ENCODE data around the gene CLASP1.
"Not testable (repeated sequence)": the region's sequence is repeated elsewhere in the genome, so short reads cannot be mapped to it uniquely, and the experiment has no call there.

CLASP1 gene

DNA sequence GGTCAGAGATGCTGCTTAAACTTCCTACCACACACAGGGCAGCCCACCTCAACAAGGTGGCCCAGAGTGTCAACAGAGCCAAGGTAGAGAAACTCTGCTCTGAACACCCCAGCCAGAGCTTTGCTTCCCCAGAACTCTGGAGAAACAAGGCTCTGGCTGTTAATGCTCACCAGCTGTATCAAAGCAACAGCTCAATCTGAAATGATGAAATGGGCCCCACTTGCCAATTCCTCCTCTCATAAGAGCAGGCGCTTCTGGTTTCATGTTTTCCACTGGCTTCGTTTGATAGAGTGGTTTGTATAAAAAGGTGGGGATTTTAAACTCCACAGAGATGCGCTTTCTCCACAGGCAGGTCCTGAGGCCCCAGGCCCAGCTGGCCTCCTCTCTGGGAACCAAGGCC, 303.4 kb downstream of the CLASP1 start:
- DNase-seq = no peak
- no peak overlapping the region for H3K4me3 ChIP-seq (ENCODE audit: low read depth, low read length)
- H3K36me3 ChIP-seq = peaks cover 71% of the 10 kb centered on the region

GRCh38 chr2:121345101-121345500, 304.2 kb downstream of the CLASP1 start:
- Histone ChIP-seq H3K36me3 (peaks cover 72% of the 10 kb centered on the region), H3K27ac (no peak overlapping the region), H3K9me3 (ENCODE audit: severe bottlenecking) (no peaks in the 10 kb centered on the region), H3K4me3 (ENCODE audit: low read depth, low read length) (no peak overlapping the region), H3K27me3 (ENCODE audit: insufficient read depth, low read depth, severe bottlenecking) (no peaks in the 10 kb centered on the region)
- TF ChIP-seq, protein P1, sequence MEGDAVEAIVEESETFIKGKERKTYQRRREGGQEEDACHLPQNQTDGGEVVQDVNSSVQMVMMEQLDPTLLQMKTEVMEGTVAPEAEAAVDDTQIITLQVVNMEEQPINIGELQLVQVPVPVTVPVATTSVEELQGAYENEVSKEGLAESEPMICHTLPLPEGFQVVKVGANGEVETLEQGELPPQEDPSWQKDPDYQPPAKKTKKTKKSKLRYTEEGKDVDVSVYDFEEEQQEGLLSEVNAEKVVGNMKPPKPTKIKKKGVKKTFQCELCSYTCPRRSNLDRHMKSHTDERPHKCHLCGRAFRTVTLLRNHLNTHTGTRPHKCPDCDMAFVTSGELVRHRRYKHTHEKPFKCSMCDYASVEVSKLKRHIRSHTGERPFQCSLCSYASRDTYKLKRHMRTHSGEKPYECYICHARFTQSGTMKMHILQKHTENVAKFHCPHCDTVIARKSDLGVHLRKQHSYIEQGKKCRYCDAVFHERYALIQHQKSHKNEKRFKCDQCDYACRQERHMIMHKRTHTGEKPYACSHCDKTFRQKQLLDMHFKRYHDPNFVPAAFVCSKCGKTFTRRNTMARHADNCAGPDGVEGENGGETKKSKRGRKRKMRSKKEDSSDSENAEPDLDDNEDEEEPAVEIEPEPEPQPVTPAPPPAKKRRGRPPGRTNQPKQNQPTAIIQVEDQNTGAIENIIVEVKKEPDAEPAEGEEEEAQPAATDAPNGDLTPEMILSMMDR (IDR thresholded peaks at IDR 0.05; ENCODE audit: low read depth, low read length) = no peak
- DNase-seq = no peak

More for the DNA sequence above, 303.4 kb downstream of the CLASP1 start:
- TF ChIP-seq, protein P1 (IDR thresholded peaks at IDR 0.05; ENCODE audit: low read depth, low read length) = no peak
- no peaks in the 10 kb centered on the region for H3K27me3 ChIP-seq (ENCODE audit: insufficient read depth, low read depth, severe bottlenecking)
- no peak overlapping the region for H3K27ac ChIP-seq
- H3K9me3 ChIP-seq (ENCODE audit: severe bottlenecking) = no peaks in the 10 kb centered on the region

DNA sequence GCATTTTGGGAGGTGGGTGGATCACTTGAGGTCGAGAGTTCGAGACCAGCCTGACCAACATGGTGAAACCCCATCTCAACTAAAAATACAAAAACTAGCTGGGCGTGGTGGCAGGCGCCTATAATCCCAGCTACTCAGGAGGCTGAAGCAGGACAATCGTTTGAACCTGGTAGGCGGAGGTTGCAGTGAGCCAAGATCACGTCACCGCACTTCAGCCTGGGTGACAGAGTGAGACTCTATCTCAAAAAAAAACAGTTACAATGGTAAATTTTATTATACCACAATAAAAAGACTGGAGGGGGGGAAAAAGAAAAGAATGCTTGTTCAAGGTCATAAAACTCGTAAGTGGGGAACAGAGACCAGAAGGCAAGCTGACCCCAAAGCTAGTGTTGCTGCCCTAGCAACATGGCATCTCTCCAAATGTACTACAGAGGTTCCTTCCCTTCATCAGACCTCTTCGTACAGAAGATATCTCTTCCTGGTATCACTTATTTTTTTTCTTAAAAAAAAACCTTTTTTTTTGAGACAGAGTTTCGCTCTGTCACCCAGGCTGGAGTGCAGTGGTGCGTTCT, 305.3 kb downstream of the CLASP1 start:
- DNase-seq; H3K27ac ChIP-seq; H3K27me3 ChIP-seq (ENCODE audit: insufficient read depth, low read depth, severe bottlenecking); H3K4me3 ChIP-seq (ENCODE audit: low read depth, low read length); H3K9me3 ChIP-seq (ENCODE audit: severe bottlenecking): not testable (repeated sequence)
- H3K36me3 ChIP-seq = peaks cover 71% of the 10 kb centered on the region

DNA sequence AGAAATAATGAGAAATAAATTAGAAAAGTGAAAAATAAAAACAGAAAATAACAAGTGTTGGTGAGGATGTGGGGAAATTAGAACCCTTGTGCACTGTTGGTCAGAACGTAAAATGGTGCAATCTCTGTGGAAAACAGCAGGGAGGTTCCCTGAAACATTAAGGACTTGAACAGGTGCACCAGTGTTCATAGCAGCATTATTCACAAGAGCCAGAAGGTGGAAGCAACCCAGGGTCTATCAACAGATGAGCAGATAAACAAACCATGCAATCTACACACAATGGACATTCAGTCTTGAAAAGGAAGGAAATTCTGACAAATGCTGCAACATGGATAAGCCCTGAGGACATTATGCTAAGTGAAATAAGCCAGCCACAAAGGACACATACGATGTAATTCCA, 306.1 kb downstream of the CLASP1 start:
- no peak overlapping the region for H3K4me3 ChIP-seq (ENCODE audit: low read depth, low read length)
- no peak for DNase-seq
- no peaks in the 10 kb centered on the region for H3K27me3 ChIP-seq (ENCODE audit: insufficient read depth, low read depth, severe bottlenecking)
- H3K27ac ChIP-seq = no peak overlapping the region
- H3K36me3 ChIP-seq = peaks cover 66% of the 10 kb centered on the region
- no peaks in the 10 kb centered on the region for H3K9me3 ChIP-seq (ENCODE audit: severe bottlenecking)
- TF ChIP-seq, protein P1 (IDR thresholded peaks at IDR 0.05; ENCODE audit: low read depth, low read length) = no peak

GRCh38 chr2:121342751-121343150, 306.5 kb downstream of the CLASP1 start:
- Histone ChIP-seq H3K36me3 (peaks cover 65% of the 10 kb centered on the region), H3K27me3 (ENCODE audit: insufficient read depth, low read depth, severe bottlenecking) (no peaks in the 10 kb centered on the region), H3K27ac (no peak overlapping the region), H3K4me3 (ENCODE audit: low read depth, low read length) (no peak overlapping the region), H3K9me3 (ENCODE audit: severe bottlenecking) (no peaks in the 10 kb centered on the region)
- DNase-seq = no peak
- TF ChIP-seq, protein P1 (IDR thresholded peaks at IDR 0.05; ENCODE audit: low read depth, low read length) = no peak

DNA sequence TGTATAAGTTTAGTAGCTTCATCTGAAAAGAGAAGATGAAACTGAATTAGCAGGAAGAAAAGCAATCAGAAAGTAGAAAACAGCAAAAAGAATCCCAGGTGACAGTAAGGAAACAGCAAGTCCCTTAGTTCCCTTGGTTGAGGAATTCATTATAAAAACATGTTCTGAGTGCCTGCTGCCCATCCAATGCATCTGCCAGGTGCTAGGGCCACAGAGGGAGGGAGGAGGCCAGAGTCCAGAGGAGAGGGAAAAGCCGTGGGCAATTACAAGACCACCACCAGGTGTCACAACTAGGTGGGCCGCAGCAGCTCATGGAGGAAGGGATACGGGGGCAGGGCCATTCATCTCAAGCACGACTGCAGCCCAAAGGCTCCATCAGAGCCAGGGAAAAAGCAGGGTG, 308.3 kb downstream of the CLASP1 start:
- no peaks in the 10 kb centered on the region for H3K9me3 ChIP-seq (ENCODE audit: severe bottlenecking)
- no peaks in the 10 kb centered on the region for H3K27me3 ChIP-seq (ENCODE audit: insufficient read depth, low read depth, severe bottlenecking)
- H3K27ac ChIP-seq = no peak overlapping the region
- DNase-seq = no peak
- TF ChIP-seq, protein P1 (IDR thresholded peaks at IDR 0.05; ENCODE audit: low read depth, low read length) = no peak
- H3K4me3 ChIP-seq (ENCODE audit: low read depth, low read length) = no peak overlapping the region
- H3K36me3 ChIP-seq = peaks cover 49% of the 10 kb centered on the region

Measured in WERI-Rb-1 (cell line).